Measurements from ENCODE around the gene PLA2G4F.

The PLA2G4F gene

DNA sequence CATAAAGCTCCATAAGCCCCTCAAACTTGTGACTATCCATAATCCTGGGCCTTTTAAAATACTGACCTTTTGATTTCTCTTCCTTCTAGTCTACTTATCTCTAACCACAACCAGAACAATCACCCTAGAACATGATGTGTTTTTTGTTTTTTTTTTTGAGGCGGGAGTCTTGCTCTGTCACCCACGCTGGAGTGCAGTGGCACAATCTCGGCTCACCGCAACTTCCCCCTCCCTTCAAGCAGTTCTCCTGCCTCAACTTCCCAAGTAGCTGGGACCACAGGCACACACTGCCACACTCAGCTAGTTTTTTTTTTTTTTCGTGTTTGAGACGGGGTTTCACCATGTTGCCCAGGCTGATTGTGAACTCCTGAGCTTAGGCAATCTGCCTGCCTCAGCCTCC is 26.5 kb upstream of the PLA2G4F start:
- TF ChIP-seq JUND (IDR thresholded peaks at IDR 0.05; ENCODE audit: low read depth), result no peak
- no peak for DNase-seq (ENCODE audit: low read depth in 1 of 2, low spot score in 1 of 2)
- in situ Hi-C loops (cut with HindIII; ENCODE audit: low pct_unique_long_range_greater_than_20kb, low sequenced_read_pairs), result no loop called here

DNA sequence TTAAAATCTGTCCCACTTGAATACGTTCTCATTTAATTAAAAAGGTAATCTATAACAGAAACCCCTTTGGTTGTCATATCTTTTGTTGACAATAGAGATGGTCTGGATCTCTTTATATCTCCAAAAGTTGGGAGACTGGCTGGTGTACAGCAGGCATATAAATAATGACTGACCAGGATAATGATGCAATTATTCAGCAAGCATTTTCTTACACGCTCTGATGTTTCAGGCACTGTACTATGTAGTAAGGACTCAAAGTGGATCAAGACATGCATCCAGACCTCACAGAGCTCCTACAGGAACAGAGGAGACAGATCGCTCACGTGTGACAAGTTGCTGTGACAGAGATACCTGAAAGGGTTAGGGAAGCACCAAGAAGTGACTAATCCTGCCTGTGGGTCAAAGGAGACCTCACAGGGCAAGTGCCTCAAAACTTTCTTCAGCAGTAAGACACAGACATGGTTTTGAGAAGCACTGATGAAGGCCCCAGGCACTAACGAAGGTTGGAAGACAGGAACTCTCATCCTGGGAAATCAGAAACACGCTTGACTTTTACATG is 26.0 kb upstream of the PLA2G4F start:
- no peak for TF ChIP-seq JUND (IDR thresholded peaks at IDR 0.05; ENCODE audit: low read depth)

DNA sequence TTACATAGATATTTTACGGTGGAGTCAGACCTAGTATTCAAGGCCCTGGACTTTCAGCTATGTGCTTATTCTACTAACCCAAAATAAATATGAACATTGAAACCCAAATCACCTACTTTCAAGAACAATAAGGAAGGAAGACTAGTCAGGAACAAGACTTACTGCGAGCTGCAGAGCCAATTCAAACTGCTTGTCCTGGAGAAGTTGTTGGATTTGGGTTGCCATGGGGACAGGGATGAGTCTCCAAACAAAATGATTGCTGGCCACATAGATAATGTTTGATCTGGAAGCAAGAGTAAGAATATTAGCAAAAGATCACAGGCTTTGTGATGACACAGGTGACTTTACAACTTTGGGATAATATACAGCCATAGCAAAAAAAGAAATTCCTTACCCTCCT is 21.6 kb upstream of the PLA2G4F start:
- DNase-seq (ENCODE audit: low read depth in 1 of 2, low spot score in 1 of 2), result no peak
- in situ Hi-C loops (cut with HindIII; ENCODE audit: low pct_unique_long_range_greater_than_20kb, low sequenced_read_pairs), result no loop called here
- no peak for TF ChIP-seq JUND (IDR thresholded peaks at IDR 0.05; ENCODE audit: low read depth)

More for the DNA sequence above, 26.0 kb upstream of the PLA2G4F start:
- in situ Hi-C loops (cut with HindIII; ENCODE audit: low pct_unique_long_range_greater_than_20kb, low sequenced_read_pairs), result no loop called here
- no peak for DNase-seq (ENCODE audit: low read depth in 1 of 2, low spot score in 1 of 2)

DNA sequence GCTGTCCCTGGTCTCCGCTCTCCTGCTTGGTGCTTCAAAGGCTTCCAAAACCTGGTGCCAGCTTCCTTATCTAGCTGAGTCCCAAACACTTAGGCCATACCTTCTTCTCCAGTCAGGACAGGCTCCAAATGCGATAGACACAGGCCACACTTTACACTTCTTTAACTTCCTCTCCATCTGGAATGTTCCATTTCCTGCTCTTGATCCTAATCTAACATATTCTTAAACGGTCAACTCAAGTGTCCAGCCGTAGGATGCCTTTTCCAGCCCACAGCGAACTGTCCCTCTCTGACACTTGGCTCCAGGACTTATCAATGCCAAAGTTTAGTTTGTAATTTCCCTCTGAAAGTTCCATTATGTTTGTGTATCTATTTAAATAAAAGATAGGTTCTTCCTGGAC is 19.2 kb upstream of the PLA2G4F start:
- TF ChIP-seq JUND (IDR thresholded peaks at IDR 0.05; ENCODE audit: low read depth), result no peak
- in situ Hi-C loops (cut with HindIII; ENCODE audit: low pct_unique_long_range_greater_than_20kb, low sequenced_read_pairs), result no loop called here
- DNase-seq (ENCODE audit: low read depth in 1 of 2, low spot score in 1 of 2), result no peak

DNA sequence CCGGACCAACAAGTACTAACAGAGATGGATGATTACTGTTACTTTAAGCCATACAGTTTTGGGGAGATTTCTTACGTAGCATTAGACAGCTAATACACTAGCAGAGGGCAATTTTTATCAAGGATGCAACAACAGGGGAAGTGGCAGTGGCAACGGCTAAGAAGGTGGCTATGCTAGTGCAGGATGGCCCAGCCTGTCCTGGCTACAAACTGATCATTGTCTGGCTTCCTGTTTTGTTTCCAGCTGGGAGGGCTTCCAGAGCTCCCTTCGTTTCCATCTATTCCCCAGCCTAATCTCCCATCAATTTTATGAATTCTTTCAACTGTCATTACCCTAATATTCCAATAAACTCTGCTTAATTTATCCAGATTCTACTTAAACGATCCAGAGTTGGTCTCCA is 16.0 kb upstream of the PLA2G4F start:
- in situ Hi-C loops (cut with HindIII; ENCODE audit: low pct_unique_long_range_greater_than_20kb, low sequenced_read_pairs), result no loop called here
- TF ChIP-seq JUND (IDR thresholded peaks at IDR 0.05; ENCODE audit: low read depth), result no peak
- no peak for DNase-seq (ENCODE audit: low read depth in 1 of 2, low spot score in 1 of 2)

DNA sequence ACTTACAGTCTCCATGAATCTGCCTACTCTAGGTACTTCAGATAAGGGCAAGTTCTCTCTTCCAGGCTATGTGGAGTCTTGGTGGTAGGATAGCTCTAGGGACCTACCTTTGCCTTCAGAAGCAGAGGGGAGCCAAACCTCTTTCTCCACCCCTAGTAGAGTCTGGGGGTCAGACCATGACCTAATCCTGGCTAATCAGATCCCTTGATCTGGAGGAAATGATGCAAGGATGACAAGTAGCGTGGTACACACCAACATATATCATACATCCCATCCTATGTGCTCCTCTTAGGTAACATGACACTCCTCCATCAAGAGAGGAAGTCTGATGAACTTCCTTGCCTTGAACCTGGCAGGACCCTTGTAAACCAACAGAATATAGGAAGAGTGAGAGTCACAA is 15.4 kb upstream of the PLA2G4F start:
- in situ Hi-C loops (cut with HindIII; ENCODE audit: low pct_unique_long_range_greater_than_20kb, low sequenced_read_pairs), result no loop called here
- no peak for TF ChIP-seq JUND (IDR thresholded peaks at IDR 0.05; ENCODE audit: low read depth)
- no peak for DNase-seq (ENCODE audit: low read depth in 1 of 2, low spot score in 1 of 2)

DNA sequence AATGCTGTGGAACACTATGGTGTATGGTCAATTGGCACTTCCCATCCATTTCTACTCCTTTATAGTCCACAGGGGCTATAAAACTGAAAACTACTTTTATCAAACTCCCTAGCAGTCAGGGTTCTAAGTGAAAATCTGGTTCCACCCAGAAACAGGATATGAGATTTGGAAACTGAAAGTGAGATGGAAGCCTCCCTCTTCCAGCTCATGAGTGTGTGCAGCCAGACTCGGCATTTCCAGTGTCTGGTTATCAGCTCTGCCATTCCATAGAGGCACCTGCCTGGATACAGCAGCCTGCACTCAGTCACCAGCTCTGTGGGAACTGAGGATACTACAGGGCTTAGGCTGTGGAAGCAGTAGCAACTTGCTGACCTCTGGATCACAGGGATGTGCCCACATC is 14.7 kb upstream of the PLA2G4F start:
- in situ Hi-C loops (cut with HindIII; ENCODE audit: low pct_unique_long_range_greater_than_20kb, low sequenced_read_pairs), result no loop called here
- DNase-seq (ENCODE audit: low read depth in 1 of 2, low spot score in 1 of 2), result no peak
- no peak for TF ChIP-seq JUND (IDR thresholded peaks at IDR 0.05; ENCODE audit: low read depth)

DNA sequence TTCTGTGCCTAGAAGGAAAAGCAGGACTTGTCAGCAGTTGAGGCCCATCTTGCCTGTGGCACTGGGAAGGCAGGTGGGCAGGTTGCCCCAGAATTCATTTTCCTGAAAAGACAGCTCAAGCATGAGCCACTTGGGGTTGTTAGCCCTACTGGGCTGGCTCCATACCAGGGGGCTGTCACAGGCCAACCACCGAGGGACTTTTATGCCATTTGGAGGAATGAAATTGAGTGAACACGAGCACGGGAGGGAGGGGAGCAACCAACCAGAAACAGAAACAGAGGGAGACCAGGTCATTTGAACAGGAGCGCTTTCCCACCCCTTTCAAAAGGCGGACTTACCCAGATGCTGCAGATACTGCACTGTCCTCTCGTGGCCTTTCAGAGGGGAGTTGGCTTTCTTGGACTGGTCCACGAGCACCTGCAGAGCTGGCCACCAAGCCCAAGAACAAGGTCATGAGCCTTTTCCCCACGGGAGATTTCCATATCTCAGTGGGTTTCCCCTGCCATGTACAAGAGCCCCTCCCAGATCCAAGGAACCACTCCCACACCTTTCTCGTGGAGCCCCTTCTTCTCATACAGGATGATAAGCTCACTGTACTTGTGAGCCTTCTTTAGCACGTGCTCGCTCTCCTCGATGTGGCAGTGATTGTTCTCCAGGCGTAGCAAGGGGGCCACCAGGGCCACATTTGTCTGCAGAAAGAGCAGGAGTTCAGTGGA is 9.9 kb upstream of the PLA2G4F start:
- no peak for DNase-seq (ENCODE audit: low read depth in 1 of 2, low spot score in 1 of 2)
- no peak for TF ChIP-seq JUND (IDR thresholded peaks at IDR 0.05; ENCODE audit: low read depth)
- in situ Hi-C loops (cut with HindIII; ENCODE audit: low pct_unique_long_range_greater_than_20kb, low sequenced_read_pairs), result no loop called here

DNA sequence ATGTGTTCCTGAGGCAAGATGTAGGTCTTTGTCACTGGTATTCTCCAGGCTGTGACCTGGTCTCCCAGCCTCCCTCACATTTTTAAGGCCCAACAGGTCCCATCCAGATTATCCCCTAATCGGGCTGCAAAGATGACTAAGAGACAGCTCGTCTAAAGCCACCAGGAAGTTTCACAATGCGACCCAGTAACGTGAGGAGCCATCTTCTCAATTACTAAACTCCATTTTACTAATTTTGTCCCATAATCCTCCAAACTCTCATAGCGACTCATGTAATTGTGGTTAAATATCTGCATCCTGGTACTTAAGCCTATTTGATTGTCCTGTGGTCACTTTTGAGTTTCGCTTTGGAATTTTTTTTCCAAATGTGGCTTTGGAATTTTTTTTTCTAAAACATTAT is 8.7 kb upstream of the PLA2G4F start:
- TF ChIP-seq JUND (IDR thresholded peaks at IDR 0.05; ENCODE audit: low read depth), result no peak
- in situ Hi-C loops (cut with HindIII; ENCODE audit: low pct_unique_long_range_greater_than_20kb, low sequenced_read_pairs), result no loop called here
- no peak for DNase-seq (ENCODE audit: low read depth in 1 of 2, low spot score in 1 of 2)

DNA sequence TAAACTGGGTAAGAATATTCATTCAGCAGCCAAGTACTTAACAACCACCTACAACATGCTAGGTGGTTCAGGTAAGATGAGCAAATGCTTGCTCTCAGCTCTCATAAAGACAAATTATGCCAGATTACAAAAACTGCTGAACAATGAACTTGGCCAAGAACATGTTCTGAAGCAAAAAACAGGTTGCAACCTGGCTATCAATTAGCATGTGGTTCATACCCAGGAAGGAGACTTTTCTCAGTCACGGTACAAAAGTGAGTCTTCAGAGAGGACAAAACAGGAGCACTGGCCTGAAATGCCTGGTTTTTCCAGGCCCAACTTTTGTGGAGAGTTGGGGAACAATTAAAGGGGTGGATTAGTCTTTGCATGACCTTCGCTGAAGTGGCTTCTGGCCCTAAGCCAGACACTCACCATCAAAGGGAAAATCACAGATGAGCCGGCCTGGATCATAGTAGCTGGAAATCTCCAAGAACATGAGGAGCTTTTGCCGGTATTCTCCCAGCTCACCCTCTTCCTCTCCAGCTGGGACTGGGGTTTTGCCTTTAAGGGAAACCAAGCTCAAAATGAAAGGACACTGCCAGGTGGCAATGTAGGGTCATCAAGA is 7.6 kb upstream of the PLA2G4F start:
- DNase-seq (ENCODE audit: low read depth in 1 of 2, low spot score in 1 of 2), result no peak
- in situ Hi-C loops (cut with HindIII; ENCODE audit: low pct_unique_long_range_greater_than_20kb, low sequenced_read_pairs), result no loop called here
- no peak for TF ChIP-seq JUND (IDR thresholded peaks at IDR 0.05; ENCODE audit: low read depth)

DNA sequence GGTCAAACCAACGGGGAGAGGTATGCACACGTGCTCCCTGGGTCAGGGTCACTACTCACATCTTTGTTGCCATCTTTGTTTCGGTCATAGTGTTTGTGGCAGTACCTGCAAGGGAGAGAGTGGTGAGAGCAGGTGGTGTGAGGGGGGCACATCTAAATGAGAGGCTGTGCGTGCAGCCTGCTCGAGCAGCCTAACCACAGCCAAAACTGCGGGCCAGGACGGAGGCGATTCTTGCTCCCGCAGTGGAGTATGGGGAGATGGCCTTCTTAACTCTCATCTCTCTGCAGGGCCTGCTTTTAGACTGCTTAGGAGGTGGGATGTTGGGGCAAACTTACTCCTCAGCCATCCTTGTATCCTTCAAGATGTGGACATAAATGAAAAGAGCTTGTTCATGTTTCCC is 6.9 kb upstream of the PLA2G4F start:
- in situ Hi-C loops (cut with HindIII; ENCODE audit: low pct_unique_long_range_greater_than_20kb, low sequenced_read_pairs), result no loop called here
- TF ChIP-seq JUND (IDR thresholded peaks at IDR 0.05; ENCODE audit: low read depth), result no peak
- DNase-seq (ENCODE audit: low read depth in 1 of 2, low spot score in 1 of 2), result no peak

DNA sequence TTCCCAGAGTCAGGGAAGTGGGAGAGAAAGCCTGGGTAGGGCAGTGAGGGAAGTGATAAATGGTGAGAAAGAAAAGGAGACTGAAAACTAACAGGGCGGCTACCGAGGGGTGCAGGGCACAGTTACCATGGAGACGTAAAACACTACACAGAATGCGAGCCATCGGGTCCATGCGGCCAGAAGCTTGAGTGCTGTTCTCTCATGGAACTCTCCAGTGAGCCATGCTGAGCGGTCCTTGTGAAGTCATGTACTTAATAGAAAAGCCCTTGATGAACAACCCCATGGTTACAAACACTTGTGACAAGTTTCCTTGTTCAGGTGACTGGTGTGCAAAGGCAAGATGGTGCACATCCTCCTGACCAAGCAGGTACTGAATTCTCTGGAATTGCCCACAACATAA is 3.7 kb upstream of the PLA2G4F start:
- in situ Hi-C loops (cut with HindIII; ENCODE audit: low pct_unique_long_range_greater_than_20kb, low sequenced_read_pairs), result no loop called here
- TF ChIP-seq JUND (IDR thresholded peaks at IDR 0.05; ENCODE audit: low read depth), result no peak

DNA sequence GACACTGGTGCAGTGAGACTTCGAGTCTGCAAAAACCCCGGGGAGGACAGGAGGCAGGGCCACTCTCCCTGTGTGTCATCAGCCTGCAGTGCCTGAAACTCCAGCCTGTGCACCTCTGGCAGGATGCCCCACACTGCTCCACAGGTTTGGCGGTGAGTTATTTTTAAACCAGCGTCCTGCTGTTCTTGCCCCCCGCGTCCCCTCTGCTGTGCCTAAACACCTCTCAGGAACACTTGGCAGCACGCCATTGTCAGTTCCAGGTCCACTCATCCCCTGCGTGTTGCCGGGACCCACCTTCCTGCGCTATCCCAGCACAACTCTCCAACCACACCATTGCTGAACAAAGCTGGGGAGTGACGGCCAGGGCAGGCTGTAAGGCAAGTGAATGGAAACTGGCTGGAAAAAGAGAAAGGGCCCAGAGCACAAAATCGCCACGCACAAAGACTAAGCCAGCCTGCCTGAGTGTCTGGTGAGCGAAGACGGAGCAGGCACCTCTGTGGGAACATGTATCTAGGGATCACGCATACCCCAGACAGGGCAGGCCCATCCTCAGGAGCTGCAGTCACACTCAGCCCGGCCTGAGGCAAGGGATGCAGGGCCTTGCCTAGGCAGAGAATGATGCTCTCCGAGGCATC is 3.1 kb upstream of the PLA2G4F start:
- no peak for TF ChIP-seq JUND (IDR thresholded peaks at IDR 0.05; ENCODE audit: low read depth)
- in situ Hi-C loops (cut with HindIII; ENCODE audit: low pct_unique_long_range_greater_than_20kb, low sequenced_read_pairs), result no loop called here
- DNase-seq (ENCODE audit: low read depth in 1 of 2, low spot score in 1 of 2), result no peak

More for the DNA sequence above, 3.7 kb upstream of the PLA2G4F start:
- DNase-seq (ENCODE audit: low read depth in 1 of 2, low spot score in 1 of 2), result no peak

Measured in T47D (cell line).